Measurements from ENCODE around the gene FGF12. TPM values are rescaled to one million over a fixed set of nuclear protein-coding genes. Genes with fewer than 3 reads are reported as not detected.

The FGF12 gene
- total and polyA plus RNA-seq, 2 of the 13 experiments (the other 11 are each of a cell fraction or from before 2014, with no cell fraction given): 0.07 TPM; not detected in 1

DNA sequence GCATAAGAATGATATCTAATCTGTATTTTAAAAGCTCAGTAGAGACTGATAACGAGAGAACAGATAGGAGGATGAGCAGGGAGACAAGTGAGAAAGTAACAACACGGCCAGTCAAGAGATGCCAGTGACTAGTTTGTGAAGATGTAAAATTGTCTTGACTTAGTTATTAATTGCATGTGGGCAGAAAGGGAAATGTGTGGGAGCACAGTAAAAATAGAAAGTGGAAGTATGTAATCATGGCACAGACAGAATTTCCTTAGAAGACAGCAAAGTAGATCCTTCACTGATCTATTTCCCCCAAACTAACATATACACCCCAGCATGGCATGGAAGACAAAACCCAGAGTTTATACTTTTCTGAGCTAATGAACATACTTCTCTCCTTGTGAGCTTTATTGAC lies 344.5 kb downstream of the FGF12 start:
- POLR2A ChIA-PET: no interaction called here
- H3K36me3 ChIP-seq (replicated peaks in 1 of 2; ENCODE audit: control insufficient read depth in 1 of 2, insufficient read depth in 2 of 2, low read length in 2 of 2): no peaks in the 10 kb centered on the region
- H3K4me3 ChIP-seq (replicated peaks in 1 of 3; ENCODE audit: insufficient read depth in 1 of 3, low read depth in 2 of 3, low read length in 3 of 3): no peak overlapping the region
- FAIRE-seq (no peak), ATAC-seq (no peak), DNase-seq (ENCODE audit: low spot score) (no peak)
- no peaks in the 10 kb centered on the region for H4K20me1 ChIP-seq (ENCODE audit: insufficient read depth, low read length)
- no peaks in the 10 kb centered on the region for H3K9me3 ChIP-seq (ENCODE audit: low read length)
- H3K79me2 ChIP-seq (ENCODE audit: insufficient read depth, low read length): no peaks in the 10 kb centered on the region
- no TSS peak for BruUV-seq (replicated peaks)
- CTCF ChIA-PET (ENCODE audit: low intra/inter-chr PET ratio, low total read pairs): no interaction called here
- H3K9ac ChIP-seq (ENCODE audit: insufficient read depth, low read depth, low read length): no peak overlapping the region
- H3K4me1 ChIP-seq (ENCODE audit: insufficient read depth, low read length): no peaks in the 10 kb centered on the region
- in situ Hi-C loops (cut with HindIII; ENCODE audit: extremely low pct_ligation_motif_present, low pct_unique_long_range_greater_than_20kb) (no loop called here), intact Hi-C loops (cut with micrococcal nuclease; ENCODE audit: unreplicated experiment) (no loop called here)
- H2AFZ ChIP-seq (ENCODE audit: low read length): no peak overlapping the region
- H3K27ac ChIP-seq (ENCODE audit: extremely low read length, insufficient read depth, low read length): no peak overlapping the region
- no peaks in the 10 kb centered on the region for H3K27me3 ChIP-seq (ENCODE audit: control insufficient read depth in 1 of 2, insufficient read depth in 2 of 2, low read length in 2 of 2)
- H3K4me2 ChIP-seq (ENCODE audit: low read depth, low read length): no peak overlapping the region
- TF ChIP-seq SMAD9 (CRISPR knock-in tag; IDR thresholded peaks at IDR 0.05) (no peak), POLR2G (IDR thresholded peaks at IDR 0.05; ENCODE audit: low read depth, low read length) (no peak), MLLT10 (CRISPR knock-in tag; IDR thresholded peaks at IDR 0.05) (no peak), ZNF878 (CRISPR knock-in tag; IDR thresholded peaks at IDR 0.05) (no peak), ZNF17 (CRISPR knock-in tag; IDR thresholded peaks at IDR 0.05) (no peak), MEIS1 (CRISPR knock-in tag; IDR thresholded peaks at IDR 0.05; ENCODE audit: borderline replicate concordance) (no peak), CHD2 (IDR thresholded peaks at IDR 0.05; ENCODE audit: low read depth, low read length) (no peak), STAT5B (CRISPR knock-in tag; IDR thresholded peaks at IDR 0.05) (no peak), SATB2 (CRISPR knock-in tag; IDR thresholded peaks at IDR 0.05) (no peak), ZNF263 (CRISPR knock-in tag; IDR thresholded peaks at IDR 0.05) (no peak)
- TF ChIP-seq, protein P1, sequence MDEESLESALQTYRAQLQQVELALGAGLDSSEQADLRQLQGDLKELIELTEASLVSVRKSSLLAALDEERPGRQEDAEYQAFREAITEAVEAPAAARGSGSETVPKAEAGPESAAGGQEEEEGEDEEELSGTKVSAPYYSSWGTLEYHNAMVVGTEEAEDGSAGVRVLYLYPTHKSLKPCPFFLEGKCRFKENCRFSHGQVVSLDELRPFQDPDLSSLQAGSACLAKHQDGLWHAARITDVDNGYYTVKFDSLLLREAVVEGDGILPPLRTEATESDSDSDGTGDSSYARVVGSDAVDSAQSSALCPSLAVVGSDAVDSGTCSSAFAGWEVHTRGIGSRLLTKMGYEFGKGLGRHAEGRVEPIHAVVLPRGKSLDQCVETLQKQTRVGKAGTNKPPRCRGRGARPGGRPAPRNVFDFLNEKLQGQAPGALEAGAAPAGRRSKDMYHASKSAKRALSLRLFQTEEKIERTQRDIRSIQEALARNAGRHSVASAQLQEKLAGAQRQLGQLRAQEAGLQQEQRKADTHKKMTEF (CRISPR knock-in tag; IDR thresholded peaks at IDR 0.05): no peak
- 0% methylated on average over 2 of the region's 2 CpGs for WGBS (ENCODE audit: low lambda C conversion rate)

Measured in HepG2 (cell line).